ENCODE results near the gene BOD1. TPM values are rescaled to one million over a fixed set of nuclear protein-coding genes. Genes with fewer than 3 reads are reported as not detected.
A peak's percentile ranks its signal among the peaks of the same experiment; 100 is the strongest.

Gene BOD1
- 36.6 and 50.6 TPM in 2 replicates for total RNA-seq

DNA sequence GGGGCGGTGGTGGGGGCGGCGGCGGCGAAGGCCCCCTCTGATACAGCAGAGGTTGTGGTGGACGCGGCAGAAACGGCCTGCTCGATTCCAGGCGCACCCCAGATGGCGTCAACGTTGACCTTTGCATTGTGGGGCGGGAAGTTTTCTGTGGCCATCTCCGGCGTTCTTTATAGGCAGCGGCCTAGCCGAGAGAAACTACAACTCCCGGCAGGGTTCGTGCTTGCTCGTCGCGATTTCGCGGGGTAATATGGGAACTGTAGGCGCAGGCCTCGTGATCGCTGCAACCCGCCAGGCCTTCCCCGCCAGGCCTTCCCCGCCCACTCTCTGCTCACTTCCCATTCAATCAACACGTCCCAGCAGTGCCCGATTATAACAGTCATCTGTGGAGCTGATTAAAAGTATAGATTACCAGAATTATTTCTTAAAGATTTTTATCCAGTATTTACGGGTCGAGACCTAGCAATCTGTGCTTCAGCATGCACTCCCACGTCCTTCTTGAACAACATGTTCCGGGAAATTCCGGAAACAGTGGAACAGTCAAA lies at the start of gene BOD1:
TSS of gene BOD1 (minus strand) at position 74 of the 542 bp plus-strand sequence. CDS start 214 bp downstream, outside the sequence.
- peak; percentile 98 to 99 for DNase-seq (ENCODE audit: low read depth in 2 of 2)

- DNase-seq (ENCODE audit: low read depth in 2 of 2) = no peak
These were observed 48.9 kb upstream of the BOD1 start for GRCh38 chr5:173665326-173665725.

- peak; percentile 66 to 68 for DNase-seq (ENCODE audit: low read depth in 2 of 2)
These were observed 47.7 kb upstream of the BOD1 start for GRCh38 chr5:173664154-173664526.

DNA sequence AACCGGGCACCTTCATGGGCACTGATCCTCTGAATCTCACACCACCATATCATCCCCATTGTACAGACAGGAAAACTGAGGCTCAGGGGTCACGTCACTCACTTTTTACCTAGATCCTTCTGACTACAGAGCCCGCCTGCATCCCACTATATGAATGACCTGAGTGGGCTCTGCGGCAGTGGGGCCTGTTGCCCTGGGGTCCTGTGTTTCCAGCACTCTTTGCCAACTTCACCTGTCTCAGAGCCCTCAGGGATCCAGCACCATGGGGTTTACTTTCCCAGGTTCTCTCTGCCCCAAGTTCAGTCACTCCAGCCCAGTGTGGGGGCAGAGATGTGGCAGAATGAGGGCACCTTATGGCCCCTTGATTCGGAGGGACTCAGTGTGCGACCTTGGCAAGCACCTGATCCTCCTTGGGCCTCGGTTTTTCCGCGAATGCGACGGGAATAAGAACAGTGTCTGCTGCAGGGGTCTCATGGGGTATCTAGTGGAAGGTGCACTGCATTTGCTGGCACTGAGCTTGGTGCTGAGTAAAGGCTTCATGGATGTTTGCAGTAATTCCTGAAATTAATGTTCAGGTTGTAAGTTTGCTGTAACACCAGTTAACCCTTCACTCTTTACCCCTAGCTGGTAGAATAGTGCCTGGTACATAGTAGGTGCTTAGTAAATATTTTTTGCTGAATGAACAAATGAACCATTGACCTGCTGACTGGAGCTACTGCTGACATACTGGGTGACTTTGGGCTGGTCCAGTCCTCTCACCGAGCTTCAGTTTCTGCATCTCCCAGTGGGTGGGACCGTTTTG lies 47.1 kb upstream of the BOD1 start:
- no peak for DNase-seq (ENCODE audit: low read depth in 2 of 2)

GRCh38 chr5:173662581-173663351 lies 46.3 kb upstream of the BOD1 start:
- no peak for DNase-seq (ENCODE audit: low read depth in 2 of 2)

DNA sequence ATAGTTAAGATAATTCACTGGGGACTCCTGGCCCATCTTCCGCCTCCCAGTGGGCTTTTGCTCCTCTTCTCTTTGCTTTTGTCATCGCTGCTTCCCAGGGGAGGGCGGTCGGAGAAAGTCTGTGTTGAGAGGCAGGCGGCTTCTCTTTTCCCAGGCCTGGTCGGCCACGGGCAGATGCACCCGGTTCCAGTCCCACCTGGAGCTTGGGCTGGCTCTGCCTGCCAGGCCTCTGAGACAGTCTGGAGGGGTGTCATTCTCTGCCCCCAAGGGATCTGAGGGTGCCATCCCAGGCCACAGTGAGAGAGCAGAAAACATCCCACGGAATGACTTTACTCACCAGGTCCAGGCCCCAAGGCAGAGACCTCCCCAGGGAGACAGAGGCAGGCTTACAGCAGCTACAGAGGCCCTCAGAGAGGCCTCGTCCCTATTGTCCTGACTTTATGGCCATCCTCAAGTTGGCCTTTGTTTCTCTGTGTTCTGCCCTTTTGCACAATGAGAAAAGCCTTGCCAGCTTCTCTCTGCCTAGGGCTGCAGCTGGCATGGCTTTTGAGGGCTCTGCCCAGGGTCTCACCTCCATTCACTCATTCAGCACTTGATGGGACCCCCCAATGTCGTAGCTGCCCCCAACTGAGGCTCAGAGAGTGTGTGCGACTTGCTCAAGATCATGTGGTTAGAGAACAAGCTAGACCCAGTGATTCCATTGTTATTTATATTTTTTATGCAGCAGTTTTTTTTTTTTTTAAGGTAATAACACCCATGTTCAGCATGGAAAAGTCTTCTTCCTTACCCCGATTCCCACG lies 44.2 kb upstream of the BOD1 start:
- no peak for DNase-seq (ENCODE audit: low read depth in 2 of 2)

- DNase-seq (ENCODE audit: low read depth in 2 of 2) = no peak
These were observed 43.0 kb upstream of the BOD1 start for GRCh38 chr5:173659423-173659822.

DNA sequence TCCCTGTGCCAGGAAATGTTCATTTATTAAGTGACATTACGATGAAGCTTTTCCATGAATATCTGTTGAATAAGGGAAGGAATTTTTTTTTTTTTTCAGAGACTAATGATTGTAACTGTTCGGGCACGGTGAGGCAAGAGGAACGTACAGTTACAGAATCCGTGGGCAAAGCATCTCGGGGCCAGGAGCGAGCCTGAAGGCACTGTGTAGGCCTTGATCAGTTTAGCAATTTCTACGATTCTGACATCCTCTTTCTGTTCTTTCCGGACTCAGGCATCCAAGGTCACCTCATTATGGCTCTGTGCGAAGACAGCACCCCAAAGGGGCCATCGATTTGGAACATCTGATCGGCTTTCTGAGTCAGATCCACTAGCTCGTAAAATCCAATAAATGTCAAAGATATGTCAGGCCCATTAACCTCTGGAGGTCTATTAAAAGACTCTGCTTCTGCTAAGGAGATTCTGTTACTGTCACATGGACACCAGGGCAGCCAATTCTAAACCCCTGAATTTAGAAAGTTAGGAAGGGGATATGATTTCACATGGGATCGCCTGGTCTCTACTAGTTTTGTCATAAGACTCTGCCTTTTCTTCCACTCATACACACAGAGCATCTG lies 41.4 kb upstream of the BOD1 start:
- no peak for DNase-seq (ENCODE audit: low read depth in 2 of 2)

DNA sequence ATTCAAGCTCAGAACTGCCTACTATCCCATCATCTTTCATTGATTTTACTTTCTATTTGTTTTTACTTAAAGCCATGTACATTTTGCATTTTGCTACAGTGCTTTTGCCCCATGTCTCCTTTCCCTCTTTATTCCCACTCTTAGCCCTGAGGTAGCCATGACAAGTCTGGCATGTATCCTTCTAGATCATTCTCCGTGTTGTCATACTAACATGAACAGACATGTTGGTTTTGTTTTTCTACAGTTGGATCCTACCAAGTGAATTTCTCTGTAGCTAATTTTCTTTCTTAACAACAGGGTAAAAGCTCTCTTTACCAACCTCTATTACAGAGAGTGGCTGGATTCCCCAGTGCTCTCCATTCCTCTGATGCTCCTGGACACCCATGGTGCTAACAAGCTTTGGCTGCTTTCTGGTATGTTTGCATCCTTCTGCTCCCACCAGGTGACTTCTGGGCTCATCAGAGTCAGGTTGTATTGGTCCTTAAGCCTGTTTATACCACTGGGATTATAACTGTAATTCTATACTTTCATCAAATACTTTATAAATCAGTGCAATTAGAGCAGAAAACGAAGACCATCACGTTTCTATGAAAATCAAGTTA lies 38.8 kb upstream of the BOD1 start:
- no peak for DNase-seq (ENCODE audit: low read depth in 2 of 2)

DNA sequence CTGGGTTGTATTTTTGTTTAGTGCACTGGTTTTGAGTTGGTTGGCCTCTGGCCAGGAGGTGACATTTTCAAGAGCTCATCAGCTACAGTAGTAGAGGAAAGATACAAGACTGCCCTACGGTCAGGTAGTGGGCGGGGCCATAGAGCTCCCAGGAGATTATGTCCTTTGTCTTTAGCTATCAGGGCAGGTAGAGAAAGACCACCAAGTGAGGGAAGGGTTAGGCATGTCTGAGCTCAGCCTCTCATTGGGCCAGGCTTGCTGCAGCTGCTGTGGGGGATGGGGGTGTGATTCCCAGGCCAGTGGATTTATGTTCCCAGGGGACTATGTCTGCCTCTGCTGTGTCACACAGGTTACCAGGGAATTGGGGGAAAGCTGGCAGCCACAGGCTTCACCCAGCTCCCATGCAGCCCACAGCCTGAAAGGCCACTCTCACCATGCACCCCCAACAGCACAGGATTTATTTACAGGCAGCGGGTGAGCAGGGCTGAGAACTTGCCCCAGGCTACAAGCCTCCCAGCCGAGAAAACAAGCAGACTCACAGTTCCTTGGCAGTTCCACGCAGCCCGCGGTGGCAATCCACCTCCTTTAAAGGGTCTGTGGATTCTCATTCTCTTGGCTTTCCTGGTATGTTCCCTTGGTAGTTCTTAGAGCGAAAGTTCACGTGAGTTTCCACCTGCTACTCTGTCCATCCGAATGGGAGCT lies 37.5 kb upstream of the BOD1 start:
- no peak for DNase-seq (ENCODE audit: low read depth in 2 of 2)

- DNase-seq (ENCODE audit: low read depth in 2 of 2) = no peak
These were observed 31.9 kb upstream of the BOD1 start for GRCh38 chr5:173648308-173648866.

GRCh38 chr5:173646692-173647091 lies 30.2 kb upstream of the BOD1 start:
- no peak for DNase-seq (ENCODE audit: low read depth in 2 of 2)

- DNase-seq (ENCODE audit: low read depth in 2 of 2) = no peak
These were observed 29.6 kb upstream of the BOD1 start for GRCh38 chr5:173645890-173646574.

GRCh38 chr5:173645437-173645807 lies 29.0 kb upstream of the BOD1 start:
- DNase-seq (ENCODE audit: low read depth in 2 of 2) = no peak

- no peak for DNase-seq (ENCODE audit: low read depth in 2 of 2)
These were observed 28.4 kb upstream of the BOD1 start for GRCh38 chr5:173644673-173645436.

DNA sequence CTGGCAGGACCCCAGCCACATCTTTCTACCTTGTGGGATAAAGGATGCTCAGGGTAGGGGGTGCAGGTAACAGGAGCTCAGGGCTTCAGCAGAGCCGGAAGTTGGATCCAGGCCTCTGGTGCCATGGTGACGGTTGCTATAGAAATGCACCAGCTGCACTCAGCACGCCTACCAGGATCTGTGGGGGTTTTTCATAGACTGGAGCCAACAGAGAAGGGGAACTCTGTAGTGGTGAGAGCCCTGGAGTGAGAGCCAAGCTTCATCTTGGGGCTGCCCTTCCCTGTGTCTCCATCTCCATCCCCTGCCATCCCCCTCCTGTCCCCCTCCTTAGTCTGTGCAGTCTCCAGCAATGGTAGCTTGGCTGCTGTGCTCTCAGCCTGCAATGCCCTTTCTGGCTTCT lies 27.5 kb upstream of the BOD1 start:
- peak in 1 of 2 donors; percentile 7 for DNase-seq (ENCODE audit: low read depth in 2 of 2)

GRCh38 chr5:173642895-173643481 lies 26.5 kb upstream of the BOD1 start:
- DNase-seq (ENCODE audit: low read depth in 2 of 2) = no peak

GRCh38 chr5:173642191-173642816 lies 25.9 kb upstream of the BOD1 start:
- DNase-seq (ENCODE audit: low read depth in 2 of 2) = no peak

All from lung microvascular endothelial cell (primary cell).